ENCODE data around the gene MLLT6.

Gene MLLT6

GRCh38 chr17:38704606-38705522 lies at the start of gene MLLT6:
Gene MLLT6, plus strand, starts transcription at chr17:38705273. Its CDS starts 360 bp downstream, at chr17:38705633.
- peak; percentile 90 for DNase-seq (ENCODE audit: low spot score)

- DNase-seq (ENCODE audit: low spot score) = no peak
Observed at GRCh38 chr17:38656959-38657823, 47.9 kb upstream of the MLLT6 start.

DNA sequence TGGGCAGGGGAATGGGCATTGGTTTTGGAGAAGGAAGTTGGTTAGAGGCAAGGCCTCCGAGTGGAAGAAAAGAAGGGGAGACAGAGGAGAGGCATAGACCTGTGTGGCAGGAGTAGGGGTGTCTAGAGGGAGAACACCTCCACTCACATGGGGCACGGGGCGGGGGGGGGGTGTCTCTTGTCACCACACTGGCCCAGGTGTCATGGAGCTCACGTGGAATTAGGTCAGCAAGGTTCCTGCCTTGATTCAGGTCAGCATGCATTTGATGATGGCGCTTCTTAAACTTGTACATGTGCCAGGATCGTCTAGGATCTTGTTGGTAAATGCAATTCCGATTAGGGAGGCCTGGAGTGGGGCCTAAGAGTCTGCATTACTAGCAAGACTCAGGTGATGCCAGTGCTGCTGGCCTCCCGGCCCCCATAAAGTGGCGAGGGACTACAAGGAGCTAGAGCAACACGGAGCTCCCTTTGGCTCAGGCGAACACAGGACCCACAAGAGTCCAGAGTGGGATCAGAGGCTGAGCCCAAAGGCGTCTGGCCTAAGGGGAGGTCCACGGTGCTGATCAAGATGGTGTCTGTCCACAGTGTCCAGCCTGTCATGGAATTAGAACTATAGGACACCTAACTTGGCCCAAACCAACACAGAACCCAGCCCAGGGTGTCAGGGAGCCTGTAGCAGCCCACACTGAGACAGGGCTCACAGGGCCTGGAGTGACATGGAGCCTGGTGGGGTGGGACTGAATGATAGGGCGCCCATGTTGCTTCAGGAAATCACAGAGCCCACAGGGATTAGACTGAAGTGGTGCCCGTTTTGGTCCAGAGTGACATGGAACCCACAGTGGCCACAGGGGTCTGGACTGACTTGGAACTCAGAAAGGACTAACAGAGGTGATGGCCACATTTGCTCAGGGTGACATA lies 47.0 kb upstream of the MLLT6 start:
- no peak for DNase-seq (ENCODE audit: low spot score)

DNA sequence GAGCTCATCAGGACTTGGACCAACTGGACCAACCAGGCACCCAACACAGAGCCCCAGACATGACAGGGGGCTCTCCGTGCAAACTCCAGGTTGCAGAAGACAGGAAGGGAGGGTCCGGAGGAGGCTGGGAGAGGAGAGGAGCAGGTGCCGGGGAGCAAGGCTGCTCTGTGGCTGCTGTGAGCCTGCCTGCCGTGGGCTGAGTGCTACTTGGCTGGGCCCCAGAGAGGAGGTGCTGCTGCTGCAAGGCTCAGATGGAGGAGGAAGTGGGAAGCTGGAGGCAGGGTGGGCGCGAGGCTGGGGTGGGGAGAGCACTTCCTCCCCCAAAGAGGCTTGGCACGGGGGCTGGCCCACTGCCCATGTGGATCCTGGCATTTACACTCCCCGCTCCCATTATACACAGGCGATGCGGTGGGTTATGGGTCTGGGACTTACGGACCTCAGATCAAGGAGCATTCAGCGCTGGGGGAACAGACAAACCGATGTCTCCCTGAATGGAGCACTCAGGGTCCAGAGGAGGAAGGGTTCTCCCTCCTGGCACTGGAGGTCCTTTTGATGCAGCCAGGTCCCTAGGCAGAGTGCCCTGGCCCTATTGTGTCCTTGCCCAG lies 46.2 kb upstream of the MLLT6 start:
- DNase-seq (ENCODE audit: low spot score) = no peak

- DNase-seq (ENCODE audit: low spot score) = no peak
Observed at GRCh38 chr17:38659415-38659814, 45.7 kb upstream of the MLLT6 start.

GRCh38 chr17:38660097-38661025 lies 44.7 kb upstream of the MLLT6 start:
- peak; percentile 59 for DNase-seq (ENCODE audit: low spot score)

GRCh38 chr17:38663125-38663751 lies 41.8 kb upstream of the MLLT6 start:
- peak; percentile 66 for DNase-seq (ENCODE audit: low spot score)

- no peak for DNase-seq (ENCODE audit: low spot score)
Observed at GRCh38 chr17:38663964-38664644, 41.0 kb upstream of the MLLT6 start.

DNA sequence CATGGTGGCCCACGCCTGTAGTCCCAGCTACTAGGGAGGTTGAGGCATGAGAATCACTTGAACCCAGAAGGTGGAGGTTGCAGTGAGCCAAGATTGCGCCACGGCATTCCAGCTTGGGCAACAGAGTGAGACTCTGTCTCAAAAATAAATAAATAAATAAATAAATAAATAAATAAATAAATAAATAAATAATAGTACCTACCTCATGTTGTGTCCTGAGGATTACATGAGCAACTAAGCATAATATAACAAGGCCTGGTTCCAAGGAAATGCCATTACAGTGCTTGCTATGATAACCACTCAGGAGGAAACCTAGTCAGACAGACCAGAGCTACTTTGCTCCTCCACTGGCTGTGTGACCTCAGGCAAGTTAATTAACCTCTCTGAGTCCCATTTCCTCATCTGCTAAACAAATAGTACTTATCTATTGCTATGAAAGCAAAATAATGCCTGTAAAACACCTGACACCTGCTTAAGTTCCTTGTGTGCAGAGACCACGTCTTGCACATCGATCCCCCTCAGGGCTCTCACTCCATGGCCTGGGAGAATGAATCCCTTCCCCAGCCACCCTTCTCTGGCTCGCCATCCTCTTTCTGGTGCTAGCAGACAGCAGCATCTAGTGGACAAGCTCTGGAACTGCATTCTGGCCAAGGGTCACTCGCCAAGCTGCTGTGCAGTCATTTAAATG lies 37.8 kb upstream of the MLLT6 start:
- peak; percentile 87 for DNase-seq (ENCODE audit: low spot score)

- DNase-seq (ENCODE audit: low spot score) = no peak
Observed at GRCh38 chr17:38667787-38668122, 37.3 kb upstream of the MLLT6 start.

DNA sequence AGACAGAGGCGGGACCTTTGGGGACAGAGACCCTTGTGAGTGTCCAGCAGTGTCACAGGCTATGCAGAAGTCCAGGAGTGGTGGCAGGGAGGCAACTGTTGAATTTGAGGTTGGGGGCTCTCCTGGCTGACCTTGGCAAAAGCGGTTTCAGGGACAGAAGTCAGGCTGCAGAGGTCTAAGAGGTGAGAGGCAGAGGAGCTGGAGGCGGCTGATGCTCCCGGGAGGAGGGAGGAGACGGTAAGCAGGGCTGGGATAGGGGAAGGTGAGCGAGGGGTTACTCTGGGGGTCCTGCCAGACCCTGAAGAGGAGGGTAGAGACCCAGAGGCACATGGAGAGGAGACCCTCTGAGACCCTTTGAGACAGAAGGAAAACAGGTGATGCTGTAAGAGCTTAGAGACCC lies 35.6 kb upstream of the MLLT6 start:
- DNase-seq (ENCODE audit: low spot score) = no peak

DNA sequence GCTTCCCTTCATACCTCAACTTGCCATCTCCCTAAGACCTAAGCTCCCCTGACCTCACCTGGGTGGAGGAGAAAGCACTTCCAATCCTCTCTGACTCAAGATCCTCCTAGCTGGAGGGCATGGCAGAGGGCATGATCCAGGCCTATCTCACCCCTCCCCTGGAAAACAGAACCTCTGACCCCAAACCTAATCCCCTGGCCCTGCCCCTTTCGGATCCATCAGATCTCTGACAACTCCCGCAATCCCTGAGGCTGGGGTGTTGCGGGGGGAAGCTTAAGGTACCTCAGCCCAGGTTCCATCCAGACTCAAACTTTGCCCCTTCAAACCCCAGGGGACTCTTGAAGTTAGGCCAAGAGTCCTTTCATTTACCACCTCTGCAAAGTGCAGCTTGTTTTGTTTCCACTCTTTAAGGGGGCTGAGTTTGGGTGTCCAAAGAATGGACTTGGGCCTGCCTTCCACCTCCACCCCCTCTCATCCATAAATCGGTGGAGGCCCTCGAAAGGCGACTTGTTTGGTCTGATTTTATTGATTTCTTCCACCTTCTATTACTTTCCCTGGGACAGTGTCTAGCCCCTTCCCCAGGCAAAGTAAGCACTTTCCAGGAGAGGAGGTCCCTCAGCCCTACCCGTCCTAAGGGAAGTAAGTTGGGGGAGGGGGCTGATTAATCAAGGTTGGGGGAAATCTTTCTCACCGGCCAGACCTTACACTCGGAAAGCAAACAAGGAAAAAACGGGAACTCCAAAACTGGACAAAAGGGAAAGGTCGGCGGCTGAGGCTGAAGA lies 32.9 kb upstream of the MLLT6 start:
- DNase-seq (ENCODE audit: low spot score) = no peak

- no peak for DNase-seq (ENCODE audit: low spot score)
Observed at GRCh38 chr17:38672788-38673706, 32.0 kb upstream of the MLLT6 start.

DNA sequence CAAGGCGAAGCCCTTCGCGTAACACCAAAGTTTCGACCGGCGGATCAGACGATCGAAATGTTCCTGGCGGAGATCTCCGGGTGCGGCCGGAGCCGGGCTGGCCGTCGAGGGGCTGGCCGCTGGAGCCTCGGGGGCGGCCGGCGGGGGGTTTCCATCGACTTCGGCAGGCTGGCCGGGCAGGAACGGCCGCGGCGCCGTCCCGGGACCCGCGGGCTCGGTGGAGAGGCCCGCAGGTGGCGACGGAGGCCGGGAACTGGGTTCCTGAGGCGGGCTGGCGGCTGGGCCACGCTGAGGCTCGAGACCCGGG lies 31.4 kb upstream of the MLLT6 start:
- no peak for DNase-seq (ENCODE audit: low spot score)

DNA sequence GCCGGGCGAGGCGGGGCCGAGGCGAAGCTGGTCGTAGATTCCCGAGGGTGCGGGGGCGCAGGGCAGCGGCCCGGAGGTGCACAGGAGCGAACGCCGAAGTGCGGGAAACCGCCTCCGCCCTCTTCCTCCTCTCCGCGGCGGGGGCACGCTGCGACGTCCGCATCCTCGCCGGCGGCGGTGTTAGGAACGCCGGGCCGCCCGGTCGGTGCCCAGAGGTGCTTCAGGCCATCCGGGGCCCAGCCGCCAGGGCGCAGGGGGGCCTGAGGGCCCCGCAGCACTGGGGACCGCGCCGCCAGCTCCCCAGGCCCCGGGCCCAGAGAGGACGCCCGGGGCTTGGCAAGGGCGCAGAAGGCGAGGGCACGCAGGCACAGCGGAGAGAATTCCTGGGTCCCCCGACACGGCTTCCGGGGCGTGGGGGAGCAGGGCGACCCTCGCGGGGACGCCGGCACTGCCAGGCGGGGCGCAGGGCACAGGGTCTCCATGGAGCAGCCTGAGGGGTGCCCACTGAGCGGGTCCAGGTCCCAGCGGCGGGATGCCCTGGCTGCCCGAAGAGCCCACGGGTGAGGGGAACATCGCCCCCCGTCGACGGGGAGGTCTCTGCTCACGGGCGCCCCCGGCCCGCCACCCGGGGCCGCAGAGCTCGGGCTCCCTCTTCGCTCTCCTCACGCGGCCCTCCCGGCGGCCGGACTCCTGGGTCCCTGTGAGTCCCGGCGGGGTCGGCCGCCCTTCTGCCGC lies 30.9 kb upstream of the MLLT6 start:
- DNase-seq (ENCODE audit: low spot score) = no peak

Measured in hepatic stellate cell (primary cell).